Skeletal muscle tissue (tissue), 4 donors: ENCODE measurements around the gene IKBKE. TPM values are rescaled to one million over a fixed set of nuclear protein-coding genes. Genes with fewer than 3 reads are reported as not detected.

Experiments used
- H3K27ac ChIP-seq: one replicate; pipeline ENCODE4 v1.7.0; 2013; ENCODE audit warnings: mild to moderate bottlenecking, low read depth, low read length, inconsistent platforms
- H3K27me3 ChIP-seq, 3 donors: one replicate each; pipeline ENCODE4 v1.7.0; 2013; ENCODE audit warnings: low read length in 3 of 3; ENCODE audit not compliant: control insufficient read depth in 3 of 3, insufficient read depth in 3 of 3
- H3K36me3 ChIP-seq, 3 donors: one replicate each; pipeline ENCODE4 v1.7.0; 2013; ENCODE audit warnings: low read length in 3 of 3; ENCODE audit not compliant: control insufficient read depth in 3 of 3, insufficient read depth in 3 of 3
- H3K4me1 ChIP-seq, 3 donors: one replicate each; pipeline ENCODE4 v1.7.0; 2013; ENCODE audit warnings: low read length in 3 of 3, mild to moderate bottlenecking in 3 of 3; ENCODE audit not compliant: control insufficient read depth in 3 of 3, insufficient read depth in 3 of 3
- H3K4me3 ChIP-seq, 3 donors: one replicate each; pipeline ENCODE4 v1.7.0; 2013; ENCODE audit warnings: low read length in 3 of 3
- H3K9ac ChIP-seq, 3 donors: one replicate each; pipeline ENCODE4 v1.7.0; 2013; ENCODE audit warnings: low read length in 3 of 3, mild to moderate bottlenecking in 3 of 3, moderate library complexity in 2 of 3, low read depth in 1 of 3
- H3K9me3 ChIP-seq, 3 donors: one replicate each; pipeline ENCODE4 v1.7.0; 2013; ENCODE audit warnings: low read length in 3 of 3; ENCODE audit not compliant: control insufficient read depth in 3 of 3
- total RNA-seq: library from RNA; depleted of rRNA; stranded (reverse); fragments of >200 nt; gene quantifications from one replicate; pipeline ENCODE4 v1.2.3, GENCODE V29; 2014
- donor health status: Osteomylitis.

The IKBKE gene
- total RNA-seq, 1 donor from 2014 or later = 2.6 TPM

DNA sequence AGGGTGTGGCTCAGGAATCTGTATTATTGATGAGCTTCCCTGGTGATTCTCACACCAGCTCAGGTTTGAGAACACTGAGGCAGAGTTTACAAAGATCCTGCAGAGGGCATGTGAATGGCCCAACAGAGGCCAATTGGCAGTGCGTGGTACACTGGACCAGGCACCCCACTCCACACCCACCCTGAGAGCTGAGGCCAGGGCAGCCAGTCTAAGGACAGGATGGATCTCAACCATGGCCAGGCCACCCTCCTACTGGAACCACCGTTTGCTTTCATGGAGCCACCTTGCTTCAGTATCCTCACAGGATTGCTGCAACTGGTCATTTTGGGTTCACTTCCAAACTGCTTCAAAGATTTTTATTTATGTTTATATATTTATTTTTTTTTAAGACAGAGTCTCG, 29.8 kb downstream of the IKBKE start:
- Histone ChIP-seq H3K27ac (no peak overlapping the region), H3K4me1 (peaks cover 28 to 40% (median 37%) of the 10 kb centered on the region in 3 donors), H3K27me3 (peaks cover 0 to 8% (median 5%) of the 10 kb centered on the region in 3 donors), H3K9ac (no peak overlapping the region), H3K36me3 (no peaks in the 10 kb centered on the region), H3K4me3 (no peak overlapping the region), H3K9me3 (no peaks in the 10 kb centered on the region)

- Histone ChIP-seq H3K9me3 (no peaks in the 10 kb centered on the region), H3K27ac (no peak overlapping the region), H3K27me3 (peaks cover 0 to 22% (median 21%) of the 10 kb centered on the region in 3 donors), H3K4me1 (peaks cover 16 to 31% (median 29%) of the 10 kb centered on the region in 3 donors), H3K4me3 (no peak overlapping the region), H3K36me3 (no peaks in the 10 kb centered on the region), H3K9ac (no peak overlapping the region)
Measured at GRCh38 chr1:206501881-206502280, 31.6 kb downstream of the IKBKE start.

- no peak overlapping the region for H3K9ac ChIP-seq
- no peaks in the 10 kb centered on the region for H3K36me3 ChIP-seq
- H3K27ac ChIP-seq = no peak overlapping the region
- H3K9me3 ChIP-seq = no peaks in the 10 kb centered on the region
- H3K27me3 ChIP-seq = peaks cover 0 to 24% (median 24%) of the 10 kb centered on the region in 3 donors
- H3K4me1 ChIP-seq = peaks cover 19 to 33% (median 32%) of the 10 kb centered on the region in 3 donors
- H3K4me3 ChIP-seq = no peak overlapping the region
Measured at GRCh38 chr1:206502403-206502802, 32.1 kb downstream of the IKBKE start.

DNA sequence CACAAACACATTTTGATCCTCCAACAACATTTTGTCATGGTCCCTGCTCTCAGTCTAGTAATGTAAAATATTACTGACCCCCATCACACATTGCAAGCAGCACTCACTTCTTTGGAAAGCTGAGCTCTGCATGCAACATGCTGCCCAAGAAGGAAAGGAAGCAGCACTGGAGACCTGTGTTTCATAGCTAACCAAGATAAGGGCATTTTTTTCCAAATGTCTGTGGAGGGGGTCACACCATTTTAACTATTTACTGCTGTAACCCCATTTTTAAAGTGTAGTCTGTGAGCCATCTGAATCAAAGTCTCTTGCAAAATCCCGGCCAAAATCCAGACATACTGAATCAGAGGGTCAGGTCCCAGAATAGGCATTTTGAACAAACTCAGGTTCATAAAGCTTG, 32.5 kb downstream of the IKBKE start:
- no peaks in the 10 kb centered on the region for H3K9me3 ChIP-seq
- H3K27ac ChIP-seq = no peak overlapping the region
- H3K27me3 ChIP-seq = peaks cover 0 to 26% (median 25%) of the 10 kb centered on the region in 3 donors
- no peak overlapping the region for H3K4me3 ChIP-seq
- no peak overlapping the region for H3K9ac ChIP-seq
- H3K4me1 ChIP-seq = peaks cover 19 to 34% (median 32%) of the 10 kb centered on the region in 3 donors
- no peaks in the 10 kb centered on the region for H3K36me3 ChIP-seq

GRCh38 chr1:206503591-206504362, 33.5 kb downstream of the IKBKE start:
- Histone ChIP-seq H3K36me3 (no peaks in the 10 kb centered on the region), H3K9ac (peak overlapping the region in 1 of 3 donors; percentile 47), H3K27ac (peak overlapping the region; percentile 41), H3K4me1 (peaks cover 19 to 43% (median 36%) of the 10 kb centered on the region in 3 donors), H3K4me3 (peak overlapping the region in 1 of 3 donors; percentile 11), H3K27me3 (peaks cover 0 to 34% (median 34%) of the 10 kb centered on the region in 3 donors), H3K9me3 (no peaks in the 10 kb centered on the region)

DNA sequence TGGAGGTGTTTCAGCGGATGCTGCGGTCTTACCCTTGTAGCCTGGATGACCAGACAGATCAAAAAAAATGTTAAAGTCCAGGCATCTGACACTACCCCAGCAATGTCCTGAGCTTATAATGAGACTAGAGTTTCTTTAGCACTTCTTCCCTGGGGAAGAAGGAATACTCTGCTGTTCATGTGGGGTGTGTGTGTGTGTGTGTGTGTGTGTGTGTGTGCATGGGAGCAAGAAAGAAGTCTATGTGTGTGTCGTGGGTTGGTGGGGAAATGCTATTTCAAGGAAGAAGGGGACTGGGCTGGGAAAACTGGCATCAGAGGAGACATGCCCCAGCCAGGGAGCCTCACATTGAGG, 34.1 kb downstream of the IKBKE start:
- peaks cover 19 to 43% (median 41%) of the 10 kb centered on the region in 3 donors for H3K4me1 ChIP-seq
- H3K27me3 ChIP-seq = peaks cover 2 to 40% (median 39%) of the 10 kb centered on the region in 3 donors
- H3K27ac ChIP-seq = peak overlapping the region; percentile 30
- H3K36me3 ChIP-seq = no peaks in the 10 kb centered on the region
- no peaks in the 10 kb centered on the region for H3K9me3 ChIP-seq
- H3K9ac ChIP-seq = no peak overlapping the region
- no peak overlapping the region for H3K4me3 ChIP-seq

DNA sequence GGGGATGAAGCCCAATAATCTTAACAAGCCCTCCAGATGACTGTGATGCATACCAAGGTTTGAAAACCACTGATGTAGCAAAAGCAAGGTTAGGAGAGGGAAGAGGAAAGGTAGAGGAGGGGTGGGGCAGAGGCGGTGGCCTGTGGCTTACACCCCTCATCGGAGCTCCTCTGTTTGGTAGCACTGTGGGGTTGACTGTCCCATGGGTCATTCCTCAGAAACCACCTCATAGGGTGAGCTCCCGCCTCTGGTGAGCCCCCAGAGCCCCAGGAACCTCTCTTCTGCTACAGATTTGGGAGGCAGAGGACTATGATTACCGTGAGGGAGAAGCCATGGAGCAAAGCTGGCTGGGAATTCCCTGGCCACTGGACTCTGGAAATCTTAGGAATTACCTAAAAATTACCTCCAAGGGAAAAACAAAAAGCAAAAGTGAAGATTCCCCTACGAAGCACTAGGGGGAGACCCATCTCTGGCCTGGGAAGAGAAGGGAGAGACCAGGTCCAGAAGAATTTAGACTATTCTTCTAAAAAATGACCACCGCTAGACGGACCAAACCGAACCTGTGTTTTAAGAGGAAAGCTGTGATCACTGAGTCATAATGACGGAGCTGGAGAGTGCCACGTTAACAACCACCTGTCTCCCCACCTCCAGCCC, 35.6 kb downstream of the IKBKE start:
- Histone ChIP-seq H3K4me3 (no peak overlapping the region), H3K27me3 (peaks cover 2 to 48% (median 41%) of the 10 kb centered on the region in 3 donors), H3K9ac (no peak overlapping the region), H3K27ac (no peak overlapping the region), H3K9me3 (no peaks in the 10 kb centered on the region), H3K36me3 (no peaks in the 10 kb centered on the region), H3K4me1 (peaks cover 18 to 42% (median 42%) of the 10 kb centered on the region in 3 donors)

GRCh38 chr1:206506405-206507283, 36.4 kb downstream of the IKBKE start:
- H3K27ac ChIP-seq = no peak overlapping the region

GRCh38 chr1:206507284-206508129, 37.2 kb downstream of the IKBKE start, which contains the start of gene RASSF5:
RASSF5 (plus strand) TSS chr1:206507531; CDS start chr1:206507603, 72 bp downstream.
- Histone ChIP-seq H3K27ac (no peak within 1 kb of the TSS), H3K27me3 (peaks cover 2 to 47% (median 37%) of the 10 kb centered on the region in 3 donors), H3K4me1 (peaks cover 12 to 31% (median 29%) of the 10 kb centered on the region in 3 donors), H3K4me3 (peak within 1 kb of the TSS; percentile 47 to 69 (median 52)), H3K9me3 (no peaks in the 10 kb centered on the region), H3K36me3 (no peaks in the 10 kb centered on the region), H3K9ac (peak within 1 kb of the TSS; percentile 34 to 57 (median 43))

More at GRCh38 chr1:206506405-206507283, 36.4 kb downstream of the IKBKE start:
- no peaks in the 10 kb centered on the region for H3K9me3 ChIP-seq
- H3K4me3 ChIP-seq = peak overlapping the region; percentile 47 to 69 (median 52)
- H3K9ac ChIP-seq = peak overlapping the region; percentile 34 to 57 (median 43)
- H3K36me3 ChIP-seq = no peaks in the 10 kb centered on the region
- peaks cover 14 to 37% (median 34%) of the 10 kb centered on the region in 3 donors for H3K4me1 ChIP-seq
- H3K27me3 ChIP-seq = peaks cover 2 to 52% (median 41%) of the 10 kb centered on the region in 3 donors
